Measurements from ENCODE around the gene SNED1. TPM values are rescaled to one million over a fixed set of nuclear protein-coding genes. Genes with fewer than 3 reads are reported as not detected.

The SNED1 gene
- polyA plus RNA-seq, 1 donor from 2014 or later = 0.32 TPM

DNA sequence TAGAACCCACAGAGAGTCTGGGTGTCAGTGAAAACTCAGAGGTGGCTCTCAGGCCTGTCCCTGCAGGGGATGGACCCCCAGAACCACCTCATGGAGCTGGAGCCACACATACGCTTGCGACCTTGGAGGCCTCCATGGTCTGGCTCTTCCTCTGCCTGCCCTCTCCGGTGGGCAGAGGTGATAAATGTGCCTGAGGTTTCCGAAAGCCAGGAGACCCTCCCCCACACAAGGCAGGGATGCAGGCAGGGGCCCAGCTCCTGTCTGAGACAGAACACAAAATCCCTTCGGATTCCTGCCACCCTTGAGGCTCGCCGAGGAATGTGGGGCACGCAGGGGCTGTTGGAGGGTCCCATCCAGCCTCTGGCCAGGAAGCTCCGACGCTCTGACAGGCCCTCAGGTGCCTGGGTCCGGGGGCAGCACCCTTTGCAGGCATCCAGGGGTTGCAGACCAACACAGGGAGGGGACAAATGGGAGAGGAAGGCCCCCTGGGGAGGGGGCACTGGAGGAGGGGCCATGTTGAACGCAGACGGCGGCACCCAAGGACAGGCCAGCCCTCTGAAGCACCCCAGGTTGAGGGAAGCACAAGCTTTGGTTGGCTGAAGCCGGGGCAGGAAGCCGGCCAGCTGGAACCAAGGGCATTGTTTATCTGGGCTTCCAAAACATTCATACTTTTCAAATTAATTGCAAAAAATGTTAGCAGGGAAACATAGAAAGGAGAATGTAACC is 4.1 kb upstream of the SNED1 start:
- TF ChIP-seq MXI1 (conservative IDR thresholded peaks at IDR 0.05; ENCODE audit: poor library complexity, severe bottlenecking) = no peak
- no peak for TF ChIP-seq POLR2AphosphoS5 (IDR thresholded peaks at IDR 0.05)
- no peak for TF ChIP-seq RAD21 (conservative IDR thresholded peaks at IDR 0.05)
- no peak for TF ChIP-seq EP300 (conservative IDR thresholded peaks at IDR 0.05; ENCODE audit: poor library complexity, severe bottlenecking)
- TF ChIP-seq TAF1 (IDR thresholded peaks at IDR 0.05; ENCODE audit: low read depth) = no peak
- no peak for TF ChIP-seq EZH2 (IDR thresholded peaks at IDR 0.05; ENCODE audit: borderline replicate concordance, insufficient read depth, low read length, poor library complexity, severe bottlenecking)
- no peak for TF ChIP-seq SMC3 (conservative IDR thresholded peaks at IDR 0.05; ENCODE audit: poor library complexity)
- TF ChIP-seq, protein P1, sequence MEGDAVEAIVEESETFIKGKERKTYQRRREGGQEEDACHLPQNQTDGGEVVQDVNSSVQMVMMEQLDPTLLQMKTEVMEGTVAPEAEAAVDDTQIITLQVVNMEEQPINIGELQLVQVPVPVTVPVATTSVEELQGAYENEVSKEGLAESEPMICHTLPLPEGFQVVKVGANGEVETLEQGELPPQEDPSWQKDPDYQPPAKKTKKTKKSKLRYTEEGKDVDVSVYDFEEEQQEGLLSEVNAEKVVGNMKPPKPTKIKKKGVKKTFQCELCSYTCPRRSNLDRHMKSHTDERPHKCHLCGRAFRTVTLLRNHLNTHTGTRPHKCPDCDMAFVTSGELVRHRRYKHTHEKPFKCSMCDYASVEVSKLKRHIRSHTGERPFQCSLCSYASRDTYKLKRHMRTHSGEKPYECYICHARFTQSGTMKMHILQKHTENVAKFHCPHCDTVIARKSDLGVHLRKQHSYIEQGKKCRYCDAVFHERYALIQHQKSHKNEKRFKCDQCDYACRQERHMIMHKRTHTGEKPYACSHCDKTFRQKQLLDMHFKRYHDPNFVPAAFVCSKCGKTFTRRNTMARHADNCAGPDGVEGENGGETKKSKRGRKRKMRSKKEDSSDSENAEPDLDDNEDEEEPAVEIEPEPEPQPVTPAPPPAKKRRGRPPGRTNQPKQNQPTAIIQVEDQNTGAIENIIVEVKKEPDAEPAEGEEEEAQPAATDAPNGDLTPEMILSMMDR (IDR thresholded peaks at IDR 0.05; ENCODE audit: poor library complexity, severe bottlenecking) = no peak
- TF ChIP-seq REST (IDR thresholded peaks at IDR 0.05; ENCODE audit: borderline replicate concordance) = no peak
- no peak overlapping the region for H3K4me2 ChIP-seq (ENCODE audit: low read length)
- no peaks in the 10 kb centered on the region for H3K79me2 ChIP-seq (replicated peaks; ENCODE audit: insufficient read depth, low read length)
- no peaks in the 10 kb centered on the region for H4K20me1 ChIP-seq (ENCODE audit: insufficient read depth)
- no peaks in the 10 kb centered on the region for H3K36me3 ChIP-seq (ENCODE audit: insufficient read depth, low read length)
- H3K9me3 ChIP-seq (ENCODE audit: low read length) = no peaks in the 10 kb centered on the region
- peaks cover 18% of the 10 kb centered on the region for H3K27me3 ChIP-seq (ENCODE audit: insufficient read depth, low read depth, low read length)
- no peak overlapping the region for H2AFZ ChIP-seq (ENCODE audit: low read depth, low read length)
- no peaks in the 10 kb centered on the region for H3F3A ChIP-seq (ENCODE audit: insufficient read depth, low read length, poor library complexity, severe bottlenecking)
- no peak overlapping the region for H3K4me3 ChIP-seq (ENCODE audit: low read length)
- no peak overlapping the region for H3K27ac ChIP-seq (ENCODE audit: low read length)
- H3K9ac ChIP-seq (ENCODE audit: low read length) = no peak overlapping the region
- H3K9me2 ChIP-seq (ENCODE audit: insufficient read depth, low read length) = no peaks in the 10 kb centered on the region

GRCh38 chr2:240995041-240996021 is 3.1 kb upstream of the SNED1 start:
- no peaks in the 10 kb centered on the region for H3K36me3 ChIP-seq (ENCODE audit: insufficient read depth, low read length)
- no peaks in the 10 kb centered on the region for H4K20me1 ChIP-seq (ENCODE audit: insufficient read depth)
- H3K9me2 ChIP-seq (ENCODE audit: insufficient read depth, low read length) = no peaks in the 10 kb centered on the region
- no peak overlapping the region for H3K27ac ChIP-seq (ENCODE audit: low read length)
- no peak overlapping the region for H3K9ac ChIP-seq (ENCODE audit: low read length)
- TF ChIP-seq TAF1 (IDR thresholded peaks at IDR 0.05; ENCODE audit: low read depth) (no peak), EZH2 (IDR thresholded peaks at IDR 0.05; ENCODE audit: borderline replicate concordance, insufficient read depth, low read length, poor library complexity, severe bottlenecking) (no peak), EP300 (conservative IDR thresholded peaks at IDR 0.05; ENCODE audit: poor library complexity, severe bottlenecking) (no peak), MXI1 (conservative IDR thresholded peaks at IDR 0.05; ENCODE audit: poor library complexity, severe bottlenecking) (no peak), REST (IDR thresholded peaks at IDR 0.05; ENCODE audit: borderline replicate concordance) (no peak), POLR2AphosphoS5 (IDR thresholded peaks at IDR 0.05) (no peak), RAD21 (conservative IDR thresholded peaks at IDR 0.05) (no peak), SMC3 (conservative IDR thresholded peaks at IDR 0.05; ENCODE audit: poor library complexity) (no peak)
- TF ChIP-seq, protein P1 (IDR thresholded peaks at IDR 0.05; ENCODE audit: poor library complexity, severe bottlenecking) = no peak
- H3F3A ChIP-seq (ENCODE audit: insufficient read depth, low read length, poor library complexity, severe bottlenecking) = no peaks in the 10 kb centered on the region
- no peak overlapping the region for H2AFZ ChIP-seq (ENCODE audit: low read depth, low read length)
- peaks cover 28% of the 10 kb centered on the region for H3K27me3 ChIP-seq (ENCODE audit: insufficient read depth, low read depth, low read length)
- H3K79me2 ChIP-seq (replicated peaks; ENCODE audit: insufficient read depth, low read length) = no peaks in the 10 kb centered on the region
- H3K4me3 ChIP-seq (ENCODE audit: low read length) = no peak overlapping the region
- no peak overlapping the region for H3K4me2 ChIP-seq (ENCODE audit: low read length)
- no peaks in the 10 kb centered on the region for H3K9me3 ChIP-seq (ENCODE audit: low read length)

Measured in neural cell (in vitro differentiated cells).